Subcutaneous adipose tissue (tissue), 4 donors: ENCODE results near the gene BRF1. TPM values are rescaled to one million over a fixed set of nuclear protein-coding genes. Genes with fewer than 3 reads are reported as not detected.

Source experiments
- total RNA-seq, 4 donors: library from RNA; depleted of rRNA; stranded (reverse); fragments of >200 nt; gene quantifications; one replicate each; pipeline ENCODE4 v1.1.0, GENCODE V29; 2016
- TF ChIP-seq, protein P1 (sequence below): fragments of 450-650 bp; IDR thresholded peaks from one replicate; pipeline ENCODE4 v1.5.1; 2016; ENCODE audit warnings: low read depth, mild to moderate bottlenecking, control low read depth, antibody characterized with exemption, moderate library complexity

BRF1 gene
- total RNA-seq, 4 donors from 2014 or later: 19.7 to 76.1 (median 22.5) TPM

GRCh38 chr14:105311838-105312237 is 11.0 kb upstream of the BRF1 start:
- TF ChIP-seq, protein P1, sequence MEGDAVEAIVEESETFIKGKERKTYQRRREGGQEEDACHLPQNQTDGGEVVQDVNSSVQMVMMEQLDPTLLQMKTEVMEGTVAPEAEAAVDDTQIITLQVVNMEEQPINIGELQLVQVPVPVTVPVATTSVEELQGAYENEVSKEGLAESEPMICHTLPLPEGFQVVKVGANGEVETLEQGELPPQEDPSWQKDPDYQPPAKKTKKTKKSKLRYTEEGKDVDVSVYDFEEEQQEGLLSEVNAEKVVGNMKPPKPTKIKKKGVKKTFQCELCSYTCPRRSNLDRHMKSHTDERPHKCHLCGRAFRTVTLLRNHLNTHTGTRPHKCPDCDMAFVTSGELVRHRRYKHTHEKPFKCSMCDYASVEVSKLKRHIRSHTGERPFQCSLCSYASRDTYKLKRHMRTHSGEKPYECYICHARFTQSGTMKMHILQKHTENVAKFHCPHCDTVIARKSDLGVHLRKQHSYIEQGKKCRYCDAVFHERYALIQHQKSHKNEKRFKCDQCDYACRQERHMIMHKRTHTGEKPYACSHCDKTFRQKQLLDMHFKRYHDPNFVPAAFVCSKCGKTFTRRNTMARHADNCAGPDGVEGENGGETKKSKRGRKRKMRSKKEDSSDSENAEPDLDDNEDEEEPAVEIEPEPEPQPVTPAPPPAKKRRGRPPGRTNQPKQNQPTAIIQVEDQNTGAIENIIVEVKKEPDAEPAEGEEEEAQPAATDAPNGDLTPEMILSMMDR: no peak

GRCh38 chr14:105309371-105309770 is 8.6 kb upstream of the BRF1 start:
- TF ChIP-seq, protein P1: no peak

DNA sequence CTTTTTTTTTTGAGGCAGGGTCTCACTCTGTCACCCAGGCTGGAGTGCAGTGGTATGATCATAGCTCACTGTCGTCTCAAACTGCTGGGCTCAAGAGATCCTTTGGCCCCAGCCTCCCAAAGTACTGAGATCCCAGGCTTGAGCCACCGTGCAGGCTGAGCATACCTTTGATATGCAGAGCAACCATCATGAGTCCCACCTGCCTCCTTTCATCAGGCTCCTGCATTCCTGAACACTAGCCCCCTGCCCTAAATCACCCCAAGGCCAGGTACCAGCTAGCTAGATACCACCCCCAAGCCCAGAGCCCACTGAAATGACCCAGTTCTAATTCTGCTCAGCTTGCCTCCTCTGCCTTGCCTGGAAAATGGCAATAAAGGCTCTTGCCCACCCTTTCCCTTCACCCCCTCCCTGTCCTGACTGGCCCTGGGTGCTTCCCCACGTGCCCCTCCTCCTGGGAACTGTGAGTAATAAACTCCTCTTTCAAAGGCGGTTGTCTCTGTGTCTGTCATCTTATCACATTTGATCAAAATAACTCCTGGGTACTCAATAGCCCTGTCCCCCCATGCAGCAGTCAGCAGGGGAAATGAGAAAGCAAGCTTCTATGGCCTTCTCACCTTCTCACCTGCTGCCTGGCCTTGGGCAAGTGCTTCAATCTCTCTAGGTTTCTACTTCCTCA is 6.4 kb upstream of the BRF1 start:
- TF ChIP-seq, protein P1: no peak

- TF ChIP-seq, protein P1: no peak
These were observed 5.0 kb upstream of the BRF1 start for GRCh38 chr14:105305791-105306190.

GRCh38 chr14:105305345-105305744 is 4.5 kb upstream of the BRF1 start:
- TF ChIP-seq, protein P1: no peak

GRCh38 chr14:105304565-105304964 is 3.8 kb upstream of the BRF1 start:
- TF ChIP-seq, protein P1: no peak

- TF ChIP-seq, protein P1: no peak
These were observed 3.1 kb upstream of the BRF1 start for GRCh38 chr14:105303949-105304348.
